Heart right ventricle (tissue), 16 donors: Measurements from ENCODE around the gene CORO1C. TPM values are rescaled to one million over a fixed set of nuclear protein-coding genes. Genes with fewer than 3 reads are reported as not detected.
A peak's percentile ranks its signal among the peaks of the same experiment; 100 is the strongest.

Experiments used
- ATAC-seq, 8 donors: fragments of 200-7000 bp; cut with Tn5 transposase; one replicate each; pipeline ENCODE4 v1.9.1; 2020; ENCODE audit warnings: mild to moderate bottlenecking in 8 of 8, moderate library complexity in 8 of 8, moderate number of reproducible peaks in 1 of 8
- DNase-seq, 2 donors: peaks; one replicate each; pipeline ENCODE4 v3.0.0-alpha.2; 2020
- H3K27ac ChIP-seq, 10 donors: fragments of 200-600 bp; sonication (generic) in 2 of 10; one replicate each; pipeline versions ENCODE4 v1.5.0 to v1.8.0; 2020 to 2022; ENCODE audit warnings: mild to moderate bottlenecking in 3 of 10
- H3K27me3 ChIP-seq, 7 donors: fragments of 200-600 bp; one replicate each; pipeline ENCODE4 v1.8.0; 2021 to 2022; ENCODE audit warnings: mild to moderate bottlenecking in 2 of 7
- H3K36me3 ChIP-seq, 9 donors: fragments of 200-600 bp; sonication (generic) in 1 of 9; one replicate each; pipeline versions ENCODE4 v1.5.0 to v1.8.0; 2020 to 2022; ENCODE audit warnings: mild to moderate bottlenecking in 2 of 9
- H3K4me1 ChIP-seq, 9 donors: fragments of 200-600 bp; sonication (generic) in 1 of 9; one replicate each; pipeline versions ENCODE4 v1.5.0 to v1.8.0; 2020 to 2022; ENCODE audit warnings: mild to moderate bottlenecking in 4 of 9
- H3K4me3 ChIP-seq, 10 donors: fragments of 200-600 bp; sonication (generic) in 2 of 10; one replicate each; pipeline versions ENCODE4 v1.5.0 to v1.8.0; 2020 to 2022; ENCODE audit warnings: mild to moderate bottlenecking in 7 of 10, moderate library complexity in 2 of 10
- H3K9me3 ChIP-seq, 11 donors: fragments of 200-600 bp in 10 of 11; sonication (generic) in 2 of 11; one replicate each; pipeline versions ENCODE4 v1.5.0 to v1.8.0; 2013 to 2022; ENCODE audit warnings: mild to moderate bottlenecking in 2 of 11, control low read depth in 1 of 11, moderate library complexity in 1 of 11
- WGBS, 2 donors: extraction: QIAGEN DNeasy Blood & Tissue Kit; methylation state at CpG; one replicate each; pipeline ENCODE4 v1.1.7; 2013; ENCODE audit warnings: inconsistent platforms in 1 of 2; 5-methylcytosine and 5-hydroxymethylcytosine counted together
- intact Hi-C, 10 donors: fragments of 100-400 bp; cut with DNase I; formaldehyde crosslinking; loops; one replicate each; pipeline versions ENCODE4 v1.11.1 to v1.14.2; 2022
- polyA plus RNA-seq, 2 donors: library from polyadenylated mRNA; stranded (reverse); fragments of 200-250 nt; gene quantifications; one replicate each; pipeline ENCODE4 v1.2.3, GENCODE V29; 2013
- total RNA-seq, 10 donors: library from RNA; stranded (reverse); fragmentation: NEBNext Ultra II Directional in 3 of 10; extraction: Animal tissue kit (Norgen Biotek cat#: 25700) in 3 of 10; gene quantifications; one replicate each; pipeline versions ENCODE4 v1.2.1 to v1.2.4, GENCODE V29; 2021 to 2023
- TF ChIP-seq, protein P1 (sequence below), 9 donors: fragments of 200-600 bp; sonication (generic) in 2 of 9; IDR thresholded peaks; one replicate each; pipeline versions ENCODE4 v1.5.0 to v1.8.0; 2021 to 2022; ENCODE audit warnings: antibody characterized with exemption in 9 of 9, mild to moderate bottlenecking in 5 of 9, moderate library complexity in 1 of 9
- donor health status: Arrhythmogenic right ventricular cardiomyopathy.
- donor health status: ischemic (EF 13 %, LVEDD 7.1; RV severe dilation, severe dysfunction).
- donor health status: healthy with polysubstance abuse.
- donor health status: DM: no; HTN: yes; CAD: no.
- donor health status: DM: no; HTN: no; CAD: no.
- donor health status: ischemic (EF 25% LVEDD 6.9; RV normal size, moderate dysfunction).
- donor health status: ischemic (EF 25% LVEDD 5.7; RV mildly dilated, moderate dysfunction).
- donor health status: healthy.
- donor health status: DM: yes; HTN: yes; CAD: no.
- donor health status: Ischemic cardiomyopathy.
- donor health status: ischemic (EF 35%, LVEDD 5.7; RV mildly dilated, moderate dysfunction).
- donor health status: nonischemic (EF 11% LVEDD 7.7; RV severe dilation, severe dysfunction).
- donor health status: DM: yes; HTN: yes; CAD: no.
- donor health status: PGD.
- donor health status: ischemic (EF 29% LVEDD 5.4; RV normal size, mild dysfunction).
- donor health status: nonischemic (EF 23%, LVEDD 6.1; RV moderate dilation, normal function).

Gene CORO1C
- total and polyA plus RNA-seq, 12 donors = 25.5 to 88.6 (median 58.2) TPM

DNA sequence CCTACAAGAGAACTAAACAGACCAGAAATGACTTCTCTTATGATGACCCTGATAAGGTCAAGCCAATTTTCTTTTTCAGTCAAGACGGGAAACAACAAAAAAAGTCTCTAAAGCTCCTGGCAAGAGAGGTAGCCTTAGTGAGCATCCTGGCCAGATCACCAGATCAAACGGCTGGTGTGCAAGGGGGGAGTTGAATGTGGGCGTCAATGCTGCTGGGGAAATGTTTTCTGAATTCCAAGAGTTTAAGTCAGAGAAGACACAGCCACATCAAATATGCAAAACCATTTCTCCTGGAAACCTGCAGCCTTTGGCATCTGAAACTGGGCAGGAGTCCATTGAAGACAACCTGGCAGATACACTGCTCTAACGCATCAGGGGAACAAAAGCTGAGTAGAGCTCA is 81.6 kb downstream of the CORO1C start:
- H3K36me3 ChIP-seq = peaks cover 0 to 100% (median 20%) of the 10 kb centered on the region in 9 donors
- intact Hi-C loops = no loop called here
- H3K9me3 ChIP-seq = no peaks in the 10 kb centered on the region
- DNase-seq (no peak), ATAC-seq (peak in 2 of 8 donors; percentile 39 to 51)
- H3K4me3 ChIP-seq = no peak overlapping the region
- 29 to 34% methylated on average over 4 of the region's 4 CpGs for WGBS, 2 donors
- H3K4me1 ChIP-seq = peaks cover 3 to 80% (median 41%) of the 10 kb centered on the region in 9 donors
- H3K27ac ChIP-seq = peak overlapping the region in 5 of 10 donors; percentile 6 to 46 (median 15)
- TF ChIP-seq, protein P1, sequence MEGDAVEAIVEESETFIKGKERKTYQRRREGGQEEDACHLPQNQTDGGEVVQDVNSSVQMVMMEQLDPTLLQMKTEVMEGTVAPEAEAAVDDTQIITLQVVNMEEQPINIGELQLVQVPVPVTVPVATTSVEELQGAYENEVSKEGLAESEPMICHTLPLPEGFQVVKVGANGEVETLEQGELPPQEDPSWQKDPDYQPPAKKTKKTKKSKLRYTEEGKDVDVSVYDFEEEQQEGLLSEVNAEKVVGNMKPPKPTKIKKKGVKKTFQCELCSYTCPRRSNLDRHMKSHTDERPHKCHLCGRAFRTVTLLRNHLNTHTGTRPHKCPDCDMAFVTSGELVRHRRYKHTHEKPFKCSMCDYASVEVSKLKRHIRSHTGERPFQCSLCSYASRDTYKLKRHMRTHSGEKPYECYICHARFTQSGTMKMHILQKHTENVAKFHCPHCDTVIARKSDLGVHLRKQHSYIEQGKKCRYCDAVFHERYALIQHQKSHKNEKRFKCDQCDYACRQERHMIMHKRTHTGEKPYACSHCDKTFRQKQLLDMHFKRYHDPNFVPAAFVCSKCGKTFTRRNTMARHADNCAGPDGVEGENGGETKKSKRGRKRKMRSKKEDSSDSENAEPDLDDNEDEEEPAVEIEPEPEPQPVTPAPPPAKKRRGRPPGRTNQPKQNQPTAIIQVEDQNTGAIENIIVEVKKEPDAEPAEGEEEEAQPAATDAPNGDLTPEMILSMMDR (IDR thresholded peaks at IDR 0.05) = no peak
- H3K27me3 ChIP-seq = no peaks in the 10 kb centered on the region

DNA sequence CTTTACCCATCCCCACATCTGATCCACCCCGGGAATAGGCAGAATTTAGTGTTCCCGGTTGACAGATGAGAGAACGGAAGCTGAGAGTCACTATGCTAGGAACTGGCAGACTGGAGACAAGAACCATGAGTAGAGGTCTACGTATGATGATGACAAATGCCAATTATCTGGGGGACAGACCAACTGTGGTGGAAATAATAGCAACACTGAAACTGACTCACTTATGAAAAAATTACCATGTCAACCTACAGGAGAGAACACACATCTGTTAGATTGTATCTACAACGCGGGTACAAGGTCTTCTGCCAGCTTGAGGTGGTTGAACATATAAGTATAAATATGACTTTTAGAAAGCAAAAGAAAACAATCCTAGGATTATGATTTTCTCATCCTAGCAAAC is 82.2 kb downstream of the CORO1C start:
- 86 to 87% methylated on average over 6 of the region's 6 CpGs for WGBS, 2 donors
- TF ChIP-seq, protein P1 (IDR thresholded peaks at IDR 0.05) = no peak
- Histone ChIP-seq H3K4me1 (peaks cover 3 to 84% (median 47%) of the 10 kb centered on the region in 9 donors), H3K4me3 (no peak overlapping the region), H3K36me3 (peaks cover 0 to 100% (median 20%) of the 10 kb centered on the region in 9 donors), H3K27me3 (no peaks in the 10 kb centered on the region), H3K9me3 (no peaks in the 10 kb centered on the region), H3K27ac (peak overlapping the region in 4 of 10 donors; percentile 6 to 46 (median 25))
- intact Hi-C loops = no loop called here
- DNase-seq (no peak), ATAC-seq (no peak)

DNA sequence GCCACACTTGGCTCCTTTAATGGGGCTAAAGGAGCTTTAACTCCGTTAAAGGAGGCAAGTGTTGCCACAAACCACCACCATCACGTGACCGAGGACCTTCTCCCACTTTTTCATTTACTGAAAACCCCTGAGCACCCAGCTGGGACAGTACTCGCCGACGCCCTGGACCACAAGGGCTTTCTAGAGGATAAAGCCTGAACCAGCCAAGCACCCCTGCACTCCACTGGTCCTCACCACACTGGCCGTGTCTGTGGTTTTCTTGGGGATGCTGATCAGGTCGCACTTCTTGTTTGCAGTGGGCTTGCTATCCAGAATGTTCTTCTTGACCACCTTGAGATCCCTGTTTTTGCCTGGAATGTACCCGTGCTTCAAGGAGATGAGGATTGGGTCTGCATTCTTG is 82.9 kb downstream of the CORO1C start:
- WGBS, 2 donors = 95% methylated on average over 9 of the region's 9 CpGs
- Histone ChIP-seq H3K4me1 (peaks cover 5 to 87% (median 49%) of the 10 kb centered on the region in 9 donors), H3K36me3 (peaks cover 0 to 94% (median 20%) of the 10 kb centered on the region in 9 donors), H3K27me3 (no peaks in the 10 kb centered on the region), H3K27ac (peak overlapping the region in 3 of 10 donors; percentile 12 to 79 (median 20)), H3K4me3 (no peak overlapping the region), H3K9me3 (no peaks in the 10 kb centered on the region)
- DNase-seq (no peak), ATAC-seq (no peak)
- TF ChIP-seq, protein P1 (IDR thresholded peaks at IDR 0.05) = no peak
- intact Hi-C loops = no loop called here

DNA sequence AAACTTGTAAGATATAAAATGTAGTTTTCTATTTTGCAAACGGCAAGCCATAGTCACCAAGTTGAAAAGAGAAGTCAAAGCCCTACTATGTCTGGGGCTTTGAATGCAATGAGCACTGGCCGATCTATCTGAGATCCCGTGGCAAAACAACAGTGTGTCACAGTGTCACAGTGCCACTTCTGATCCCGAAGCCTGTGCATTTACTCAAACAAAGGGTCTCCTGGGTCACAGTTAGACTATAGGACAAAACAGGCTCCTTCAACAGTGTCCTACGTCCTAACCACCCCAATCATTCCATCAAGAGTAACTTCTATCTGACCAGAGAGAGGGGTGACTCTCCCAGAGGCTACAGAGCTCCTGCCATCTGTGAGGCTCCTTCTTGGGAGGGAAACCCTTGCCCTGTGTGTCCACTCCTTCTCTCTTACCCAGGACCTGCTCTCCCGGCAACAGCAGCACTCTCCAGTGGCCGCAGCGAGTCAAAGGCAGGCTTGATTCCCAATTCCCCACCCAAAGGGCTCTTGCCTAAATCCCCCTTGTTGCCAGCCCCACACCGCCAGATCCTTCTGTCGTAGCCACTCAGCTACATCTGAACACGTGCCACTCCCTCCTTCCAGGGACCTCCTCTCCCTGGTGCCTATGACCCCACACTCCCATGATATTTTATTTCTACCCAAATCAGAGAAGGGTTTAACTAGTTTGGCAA is 83.6 kb downstream of the CORO1C start:
- H3K4me1 ChIP-seq = peaks cover 5 to 87% (median 48%) of the 10 kb centered on the region in 9 donors
- ATAC-seq (no peak), DNase-seq (no peak)
- H3K9me3 ChIP-seq = no peaks in the 10 kb centered on the region
- H3K4me3 ChIP-seq = no peak overlapping the region
- TF ChIP-seq, protein P1 (IDR thresholded peaks at IDR 0.05) = no peak
- WGBS, 2 donors = 79 to 85% methylated on average over 11 of the region's 11 CpGs
- H3K27me3 ChIP-seq = no peaks in the 10 kb centered on the region
- H3K36me3 ChIP-seq = peaks cover 0 to 88% (median 20%) of the 10 kb centered on the region in 9 donors
- H3K27ac ChIP-seq = peak overlapping the region in 6 of 10 donors; percentile 9 to 79 (median 18)
- intact Hi-C loops = no loop called here
